ENCODE results near the gene SMPD4.
"Not testable (repeated sequence)": the region's sequence is repeated elsewhere in the genome, so short reads cannot be mapped to it uniquely, and the experiment has no call there.

Gene SMPD4

GRCh38 chr2:130181325-130181879, at the start of gene SMPD4:
SMPD4 (minus strand) TSS chr2:130181602; CDS start chr2:130176592, 5,010 bp downstream.
- in situ Hi-C loops (cut with MboI; ENCODE audit: low sequenced_read_pairs): no loop called here

- in situ Hi-C loops (cut with MboI; ENCODE audit: low sequenced_read_pairs): not testable (repeated sequence)
Measured at GRCh38 chr2:130230907-130231306, 49.5 kb upstream of the SMPD4 start.

- in situ Hi-C loops (cut with MboI; ENCODE audit: low sequenced_read_pairs): not testable (repeated sequence)
Measured at GRCh38 chr2:130230376-130230775, 49.0 kb upstream of the SMPD4 start.

GRCh38 chr2:130229161-130229510, 47.7 kb upstream of the SMPD4 start:
- in situ Hi-C loops (cut with MboI; ENCODE audit: low sequenced_read_pairs): not testable (repeated sequence)

- in situ Hi-C loops (cut with MboI; ENCODE audit: low sequenced_read_pairs): not testable (repeated sequence)
Measured at GRCh38 chr2:130228467-130229160, 47.2 kb upstream of the SMPD4 start.

- in situ Hi-C loops (cut with MboI; ENCODE audit: low sequenced_read_pairs): not testable (repeated sequence)
Measured at GRCh38 chr2:130228005-130228404, 46.6 kb upstream of the SMPD4 start.

- in situ Hi-C loops (cut with MboI; ENCODE audit: low sequenced_read_pairs): not testable (repeated sequence)
Measured at GRCh38 chr2:130222523-130222922, 41.1 kb upstream of the SMPD4 start.

GRCh38 chr2:130220505-130220904, 39.1 kb upstream of the SMPD4 start:
- in situ Hi-C loops (cut with MboI; ENCODE audit: low sequenced_read_pairs): not testable (repeated sequence)

- in situ Hi-C loops (cut with MboI; ENCODE audit: low sequenced_read_pairs): not testable (repeated sequence)
Measured at GRCh38 chr2:130219147-130219546, 37.7 kb upstream of the SMPD4 start.

GRCh38 chr2:130207051-130207450, 25.6 kb upstream of the SMPD4 start:
- in situ Hi-C loops (cut with MboI; ENCODE audit: low sequenced_read_pairs): not testable (repeated sequence)

GRCh38 chr2:130203150-130203549, 21.7 kb upstream of the SMPD4 start:
- in situ Hi-C loops (cut with MboI; ENCODE audit: low sequenced_read_pairs): not testable (repeated sequence)

- in situ Hi-C loops (cut with MboI; ENCODE audit: low sequenced_read_pairs): not testable (repeated sequence)
Measured at GRCh38 chr2:130202518-130202917, 21.1 kb upstream of the SMPD4 start.

GRCh38 chr2:130198343-130198742, 16.9 kb upstream of the SMPD4 start, which contains the start of gene TUBA3E:
TUBA3E (minus strand) TSS chr2:130198439; CDS start chr2:130198360, 79 bp downstream.
- in situ Hi-C loops (cut with MboI; ENCODE audit: low sequenced_read_pairs): no loop called here

- in situ Hi-C loops (cut with MboI; ENCODE audit: low sequenced_read_pairs): not testable (repeated sequence)
Measured at GRCh38 chr2:130196052-130196451, 14.7 kb upstream of the SMPD4 start.

- in situ Hi-C loops (cut with MboI; ENCODE audit: low sequenced_read_pairs): not testable (repeated sequence)
Measured at GRCh38 chr2:130195089-130195635, 13.8 kb upstream of the SMPD4 start.

GRCh38 chr2:130193824-130194223, 12.4 kb upstream of the SMPD4 start:
- in situ Hi-C loops (cut with MboI; ENCODE audit: low sequenced_read_pairs): not testable (repeated sequence)

- in situ Hi-C loops (cut with MboI; ENCODE audit: low sequenced_read_pairs): not testable (repeated sequence)
Measured at GRCh38 chr2:130192451-130192850, 11.0 kb upstream of the SMPD4 start.

- in situ Hi-C loops (cut with MboI; ENCODE audit: low sequenced_read_pairs): not testable (repeated sequence)
Measured at GRCh38 chr2:130191319-130191718, 9.9 kb upstream of the SMPD4 start.

GRCh38 chr2:130190237-130190636, 8.8 kb upstream of the SMPD4 start:
- in situ Hi-C loops (cut with MboI; ENCODE audit: low sequenced_read_pairs): no loop called here

GRCh38 chr2:130188958-130189357, 7.6 kb upstream of the SMPD4 start:
- in situ Hi-C loops (cut with MboI; ENCODE audit: low sequenced_read_pairs): not testable (repeated sequence)

GRCh38 chr2:130187859-130188792, 6.7 kb upstream of the SMPD4 start:
- in situ Hi-C loops (cut with MboI; ENCODE audit: low sequenced_read_pairs): not testable (repeated sequence)
